KOPT-K1 (cell line): ENCODE measurements around the gene WTAP.
A peak's percentile ranks its signal among the peaks of the same experiment; 100 is the strongest.
"Not testable (repeated sequence)": the region's sequence is repeated elsewhere in the genome, so short reads cannot be mapped to it uniquely, and the experiment has no call there.

Experiments
- H3K27ac ChIP-seq: fragments of 200-600 bp; sonication (generic); 2 replicates; pipeline ENCODE4 v1.5.1; 2016; ENCODE audit warnings: antibody characterized with exemption, mild to moderate bottlenecking, low read depth, low read length; ENCODE audit not compliant: poor library complexity, severe bottlenecking
- H3K36me3 ChIP-seq: fragments of 200-600 bp; sonication (generic); 2 replicates; pipeline ENCODE4 v1.5.1; 2017; ENCODE audit warnings: antibody characterized with exemption, mild to moderate bottlenecking, low read length, moderate library complexity; ENCODE audit not compliant: insufficient read depth
- H3K9me3 ChIP-seq: fragments of 200-600 bp; sonication (generic); 2 replicates; pipeline ENCODE4 v1.5.1; 2017; ENCODE audit warnings: antibody characterized with exemption, low read length, mild to moderate bottlenecking; ENCODE audit not compliant: insufficient read depth, poor library complexity, severe bottlenecking

Gene WTAP

DNA sequence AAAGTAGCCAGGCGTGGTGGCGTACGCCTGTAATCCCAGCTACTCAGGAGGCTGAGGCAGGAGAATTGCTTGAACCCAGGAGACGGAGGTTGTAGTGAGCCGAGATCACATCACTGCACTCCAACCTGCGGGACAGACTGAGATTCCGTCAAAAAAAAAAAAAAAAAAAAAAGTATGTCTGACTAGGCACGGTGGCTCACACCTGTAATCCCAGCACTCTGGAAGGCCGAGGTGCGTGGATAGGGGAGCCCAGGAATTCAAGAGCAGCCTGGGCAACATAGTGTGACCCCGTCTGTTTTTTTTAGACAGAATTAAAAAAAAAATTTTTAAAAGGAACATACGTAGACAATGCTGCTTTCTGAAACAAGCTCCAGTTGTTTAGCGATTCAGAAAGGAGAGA, 37.2 kb upstream of the WTAP start:
- peaks cover 53% of the 10 kb centered on the region for H3K36me3 ChIP-seq
- not testable (repeated sequence) for H3K9me3 ChIP-seq, H3K27ac ChIP-seq

DNA sequence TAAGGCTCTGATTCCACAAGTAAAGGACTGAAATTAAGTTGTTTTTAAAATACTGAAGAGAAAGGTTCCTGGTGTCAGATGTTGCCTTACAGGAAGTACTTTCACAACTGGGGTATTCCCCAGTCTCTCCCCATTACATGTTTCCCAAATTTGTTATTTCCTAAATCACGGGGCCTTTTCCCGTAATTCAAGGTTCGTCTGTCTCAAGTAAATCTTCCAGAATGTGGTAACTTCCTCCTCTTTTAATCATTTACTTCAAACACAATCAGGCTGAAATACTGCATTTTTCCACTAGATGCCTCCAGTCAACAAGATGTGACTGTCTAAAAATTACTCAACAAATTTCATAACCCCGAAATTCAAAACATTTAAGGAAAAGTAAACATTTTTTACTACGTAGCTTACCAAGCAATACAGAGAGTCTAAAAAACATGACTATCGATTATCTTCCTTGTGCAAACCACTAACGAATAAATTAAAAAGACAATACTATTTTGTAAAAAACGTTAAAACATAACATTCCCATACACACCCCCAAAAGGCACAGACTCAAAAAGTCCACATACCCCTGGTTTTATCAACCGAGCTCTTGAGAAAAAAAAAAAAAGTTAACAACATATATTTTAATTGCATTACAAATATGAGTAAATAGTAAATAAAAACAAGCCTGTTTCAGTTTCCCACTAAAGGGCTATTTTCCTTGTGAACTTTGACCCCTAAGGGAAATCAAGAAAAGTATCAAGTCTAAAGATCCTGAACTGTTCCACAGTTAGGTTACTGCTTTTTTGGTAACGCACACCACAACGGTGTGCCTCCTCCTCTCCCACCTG, 36.0 kb upstream of the WTAP start:
- peaks cover 41% of the 10 kb centered on the region for H3K36me3 ChIP-seq
- H3K27ac ChIP-seq: peak overlapping the region; percentile 74
- no peaks in the 10 kb centered on the region for H3K9me3 ChIP-seq

DNA sequence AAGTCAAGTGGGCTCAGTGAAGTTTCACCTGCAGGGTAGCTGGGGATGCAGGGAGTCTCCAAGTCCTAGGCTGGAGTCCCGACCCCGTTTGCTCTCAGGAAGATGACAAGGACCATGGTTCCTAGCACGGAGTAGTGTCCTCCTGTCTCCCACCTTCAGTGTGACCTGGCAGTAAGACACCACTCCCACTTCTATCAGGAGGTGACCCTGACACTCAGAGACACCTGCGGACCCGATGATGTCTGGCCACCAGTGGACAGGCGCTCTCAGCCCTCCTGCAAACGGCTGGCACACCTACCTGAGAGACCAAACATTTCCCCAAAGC, 35.4 kb upstream of the WTAP start:
- Histone ChIP-seq H3K36me3 (peaks cover 35% of the 10 kb centered on the region), H3K27ac (peak overlapping the region; percentile 74)

DNA sequence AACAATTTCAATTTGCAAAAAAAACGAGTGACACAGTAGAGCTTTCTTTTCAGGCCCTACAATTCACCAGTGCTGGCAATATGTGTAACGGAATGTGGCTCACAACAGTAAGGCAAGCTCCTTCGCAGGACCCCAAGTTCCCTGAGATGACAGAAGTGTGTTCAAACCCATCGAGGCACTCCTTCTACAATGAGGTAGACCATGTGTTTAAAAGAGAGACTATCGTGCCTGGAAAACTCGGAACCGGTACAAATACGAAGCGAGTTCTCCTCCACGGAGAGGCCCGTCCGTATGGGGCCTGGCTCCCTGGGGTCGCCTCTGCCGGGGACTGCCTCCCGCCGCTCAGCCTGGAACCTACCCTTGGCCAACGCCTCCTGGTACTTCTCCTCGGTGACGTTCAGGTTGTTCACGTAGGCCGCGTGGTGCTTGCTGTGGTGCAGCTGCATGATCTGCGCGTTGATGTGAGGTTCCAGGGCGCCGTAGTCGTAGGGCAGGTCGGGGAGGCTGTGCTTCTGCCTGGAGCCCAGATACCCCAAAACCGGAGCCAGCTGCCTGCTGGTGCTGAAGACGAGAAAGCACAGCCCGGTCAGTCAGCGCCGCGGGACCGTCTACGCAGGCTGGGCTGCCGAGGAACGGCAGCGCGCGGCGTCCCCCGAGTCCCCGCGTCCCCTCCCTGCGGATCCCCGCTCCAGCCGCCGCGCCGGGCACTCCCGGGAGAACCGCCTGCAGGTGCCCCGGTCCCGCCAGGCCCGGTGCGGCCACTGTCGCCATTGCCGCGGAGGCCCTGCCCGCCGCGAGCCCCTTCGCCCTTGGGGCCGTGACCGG, 34.8 kb upstream of the WTAP start:
- H3K27ac ChIP-seq: peak overlapping the region; percentile 74
- peaks cover 30% of the 10 kb centered on the region for H3K36me3 ChIP-seq
- no peaks in the 10 kb centered on the region for H3K9me3 ChIP-seq

More for the DNA sequence above, 35.4 kb upstream of the WTAP start:
- no peaks in the 10 kb centered on the region for H3K9me3 ChIP-seq

DNA sequence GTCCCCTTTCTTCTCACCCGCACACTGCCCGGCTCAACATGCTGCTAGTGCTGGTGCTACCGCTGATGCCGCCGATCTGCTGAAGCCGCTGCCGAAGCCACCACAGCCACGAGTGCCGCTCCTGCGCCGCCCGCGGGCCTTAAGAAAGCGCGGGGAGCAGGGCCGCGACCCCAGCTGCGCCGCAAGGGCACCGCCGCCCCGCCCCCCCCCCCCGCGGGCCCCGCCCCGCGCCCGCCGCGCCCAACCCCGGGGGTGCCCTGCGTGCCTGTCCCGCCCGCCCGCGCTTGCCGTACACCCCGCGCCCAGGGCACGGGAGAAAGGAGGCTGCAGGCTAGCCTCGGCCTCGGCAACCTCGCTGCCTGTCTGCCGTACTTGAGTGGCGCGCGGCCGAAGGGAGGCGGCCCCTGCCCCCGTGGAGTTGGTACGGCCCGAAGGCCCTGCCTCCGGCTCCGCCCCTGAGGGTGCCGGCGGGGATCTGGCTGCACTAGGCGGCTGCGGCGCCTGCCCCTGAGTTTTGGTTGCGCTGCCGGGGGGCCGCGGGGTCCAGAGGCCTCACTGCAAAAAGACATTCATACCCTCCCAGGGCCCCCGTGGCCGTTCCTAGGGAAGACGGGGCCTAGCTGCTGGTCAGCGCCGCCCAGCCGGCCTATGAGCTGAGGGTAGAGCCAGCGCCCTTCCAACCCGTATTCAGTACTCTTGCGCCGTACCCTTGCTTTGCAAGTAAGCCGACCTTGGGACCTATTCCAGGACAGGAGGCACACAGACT, 34.0 kb upstream of the WTAP start, which contains the start of gene SOD2:
TSS of gene SOD2 (minus strand) at position 114 of the 766 bp plus-strand sequence. CDS start at position 40, 74 bp downstream.
- H3K9me3 ChIP-seq: no peaks in the 10 kb centered on the region
- peak within 1 kb of the TSS; percentile 74 for H3K27ac ChIP-seq
- H3K36me3 ChIP-seq: peaks cover 22% of the 10 kb centered on the region

DNA sequence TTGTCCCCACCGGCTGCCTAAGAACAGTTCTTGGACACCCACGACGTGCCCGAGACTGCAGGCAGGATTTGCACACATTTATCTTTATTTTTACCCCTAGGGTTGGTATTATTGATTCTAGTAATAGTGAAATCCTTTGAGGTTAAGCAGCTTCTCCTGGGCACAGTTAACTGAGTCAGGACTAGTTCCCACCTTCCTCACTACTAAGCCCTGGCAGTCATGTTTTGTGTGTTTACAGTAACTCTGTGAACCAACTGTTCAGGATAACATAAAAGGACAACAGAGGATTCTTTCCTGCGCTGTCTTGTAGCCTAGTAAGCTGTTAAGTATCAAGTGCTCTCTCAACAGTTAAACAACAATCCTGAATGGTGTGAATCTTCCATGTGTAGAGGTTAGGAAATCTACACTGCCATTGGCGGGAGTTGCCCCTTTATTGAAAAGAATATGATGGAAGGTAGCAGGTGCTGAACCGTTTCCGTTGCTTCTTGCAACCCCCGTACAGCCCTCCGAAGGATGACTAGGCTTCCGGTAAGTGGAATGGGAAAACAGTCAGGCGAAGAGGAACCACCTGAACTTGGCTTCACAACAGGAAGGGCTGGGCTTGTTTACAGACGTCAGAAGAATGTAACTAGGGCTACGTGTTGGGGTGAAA, 33.3 kb upstream of the WTAP start:
- Histone ChIP-seq H3K36me3 (peaks cover 14% of the 10 kb centered on the region), H3K27ac (peak overlapping the region; percentile 74), H3K9me3 (no peaks in the 10 kb centered on the region)

DNA sequence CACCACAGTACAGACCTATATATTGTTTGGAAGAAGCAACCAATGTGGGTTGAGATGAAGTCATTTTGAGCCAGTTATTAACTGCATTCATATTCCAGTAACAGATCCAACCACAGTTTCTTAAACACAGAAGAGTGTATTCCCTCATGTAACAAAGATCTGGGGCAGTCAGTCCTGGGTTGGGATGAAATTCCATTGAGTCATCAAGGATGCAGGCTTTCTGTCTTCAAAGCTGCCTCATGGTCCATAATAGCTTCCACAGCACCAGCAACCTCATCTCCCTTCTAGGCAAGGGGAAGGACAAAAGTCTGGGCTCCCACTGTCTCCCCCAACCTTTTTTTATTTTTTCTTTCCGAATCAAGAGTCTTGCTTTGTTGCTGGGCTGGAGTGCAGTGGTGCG, 31.3 kb upstream of the WTAP start:
- Histone ChIP-seq H3K27ac (no peak overlapping the region), H3K36me3 (no peaks in the 10 kb centered on the region), H3K9me3 (no peaks in the 10 kb centered on the region)

DNA sequence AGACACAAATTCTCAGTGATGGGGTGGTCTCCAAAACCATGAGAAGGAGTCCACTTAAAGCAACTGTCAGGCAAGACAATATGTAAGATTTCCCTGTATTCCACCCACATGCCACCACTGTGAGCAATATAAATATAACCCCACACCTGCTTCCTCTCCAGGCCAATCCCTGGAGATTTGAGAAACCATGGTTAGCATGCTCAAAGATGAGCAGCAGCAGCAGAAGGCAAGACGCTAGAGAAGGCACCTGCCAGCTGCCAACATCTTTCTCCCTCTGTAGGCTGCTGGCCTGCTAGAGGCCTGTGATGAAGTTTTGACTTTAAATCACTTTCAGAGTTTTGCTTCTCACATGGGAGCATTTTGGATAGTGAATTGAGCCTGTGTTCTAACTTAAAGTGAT, 26.3 kb upstream of the WTAP start:
- Histone ChIP-seq H3K36me3 (no peaks in the 10 kb centered on the region), H3K27ac (no peak overlapping the region), H3K9me3 (no peaks in the 10 kb centered on the region)

DNA sequence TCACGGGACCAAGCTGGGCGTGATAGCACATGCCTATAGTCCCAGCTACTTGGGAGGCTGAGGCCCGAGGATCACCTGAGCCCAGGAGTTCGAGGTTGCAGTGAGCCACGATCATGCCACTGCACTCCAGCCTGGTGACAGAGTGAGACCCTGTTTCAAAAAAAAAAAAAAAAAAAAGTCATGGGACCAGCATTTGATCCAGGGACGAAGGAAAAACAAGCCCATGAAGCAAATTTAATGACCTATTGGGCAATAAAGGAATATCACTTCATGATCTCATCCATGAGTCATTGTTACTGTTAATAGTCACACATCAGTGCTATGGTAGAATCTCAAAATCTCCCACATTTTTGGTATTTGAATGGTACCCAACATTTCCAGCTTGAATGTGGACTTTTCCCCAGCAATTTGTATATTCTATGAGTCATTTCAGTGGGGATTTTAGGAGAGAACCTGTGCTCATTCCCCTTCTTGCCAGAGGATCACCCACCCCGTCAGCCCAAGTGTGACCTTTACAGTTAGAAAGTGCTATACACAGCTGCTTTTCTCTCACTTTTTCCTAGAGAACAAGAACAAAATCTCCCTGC, 25.8 kb upstream of the WTAP start:
- H3K9me3 ChIP-seq: no peaks in the 10 kb centered on the region
- H3K27ac ChIP-seq: no peak overlapping the region
- H3K36me3 ChIP-seq: no peaks in the 10 kb centered on the region

DNA sequence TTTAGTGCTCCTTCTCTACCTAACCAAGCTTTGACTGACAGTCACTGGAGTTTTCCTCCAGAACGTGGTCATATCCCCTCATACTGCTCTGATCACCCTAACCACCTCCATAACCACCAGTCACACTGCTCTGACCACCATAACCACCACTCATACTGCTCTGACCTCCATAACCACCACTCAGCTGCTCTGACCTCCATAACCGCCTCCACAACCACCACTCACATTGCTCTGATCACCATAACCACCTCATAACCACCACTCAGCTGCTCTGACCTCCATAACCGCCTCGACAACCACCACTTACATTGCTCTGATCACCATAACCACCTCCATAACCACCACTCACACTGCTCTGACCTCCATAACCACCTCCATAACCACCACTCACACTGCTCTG, 16.7 kb upstream of the WTAP start:
- H3K9me3 ChIP-seq, H3K27ac ChIP-seq, H3K36me3 ChIP-seq: not testable (repeated sequence)

DNA sequence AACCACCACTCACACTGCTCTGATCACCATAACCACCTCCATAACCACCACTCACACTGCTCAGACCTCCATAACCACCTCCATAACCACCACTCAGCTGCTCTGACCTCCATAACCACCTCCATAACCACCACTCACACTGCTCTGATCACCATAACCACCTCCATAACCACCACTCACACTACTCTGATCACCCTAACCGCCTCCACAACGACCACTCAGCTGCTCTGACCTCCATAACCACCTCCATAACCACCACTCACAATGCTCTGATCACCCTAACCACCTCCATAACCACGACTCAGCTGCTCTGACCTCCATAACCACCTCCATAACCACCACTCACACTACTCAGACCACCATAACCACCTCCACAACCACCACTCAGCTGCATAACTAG, 14.9 kb upstream of the WTAP start:
- not testable (repeated sequence) for H3K27ac ChIP-seq, H3K36me3 ChIP-seq, H3K9me3 ChIP-seq

DNA sequence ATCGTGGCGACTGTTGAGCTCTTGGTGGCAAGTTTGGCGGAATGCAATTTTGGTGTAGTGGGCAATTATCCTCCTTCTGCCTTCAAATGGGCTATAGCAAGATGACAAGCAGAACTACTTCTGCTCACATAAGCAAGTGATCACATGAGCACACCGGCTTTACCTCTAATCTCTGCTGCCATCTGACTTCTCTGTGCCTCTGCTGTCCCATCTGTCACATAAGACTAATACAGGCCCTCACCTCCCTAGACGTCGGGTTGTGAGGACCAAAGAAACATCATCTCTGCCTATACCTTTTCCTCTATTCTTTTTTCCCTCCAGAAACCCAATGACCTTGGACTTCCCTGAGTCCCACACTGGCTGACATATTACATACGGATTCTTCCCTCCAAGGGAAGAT, 13.3 kb upstream of the WTAP start:
- Histone ChIP-seq H3K36me3 (no peaks in the 10 kb centered on the region), H3K27ac (no peak overlapping the region), H3K9me3 (no peaks in the 10 kb centered on the region)

DNA sequence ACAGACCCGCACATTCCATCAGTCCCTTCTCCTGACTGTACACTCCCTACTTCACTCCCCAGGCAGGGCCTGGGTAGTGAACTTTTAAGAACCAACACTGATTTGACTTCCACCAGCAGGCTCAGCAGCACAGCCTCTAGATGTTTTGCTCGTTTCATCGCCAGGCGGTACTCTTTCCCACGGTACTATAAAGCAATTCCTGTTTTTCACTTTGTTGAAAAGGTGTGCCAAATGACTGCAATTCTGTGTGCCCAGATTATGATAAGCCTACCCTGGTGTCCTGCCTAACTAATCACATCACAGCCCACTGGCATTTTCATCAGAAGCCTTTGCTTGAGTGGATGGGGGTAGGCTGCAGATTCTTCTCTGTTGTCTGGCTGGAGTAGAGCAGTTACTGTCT, 12.9 kb upstream of the WTAP start:
- H3K9me3 ChIP-seq: no peaks in the 10 kb centered on the region
- no peak overlapping the region for H3K27ac ChIP-seq
- no peaks in the 10 kb centered on the region for H3K36me3 ChIP-seq

DNA sequence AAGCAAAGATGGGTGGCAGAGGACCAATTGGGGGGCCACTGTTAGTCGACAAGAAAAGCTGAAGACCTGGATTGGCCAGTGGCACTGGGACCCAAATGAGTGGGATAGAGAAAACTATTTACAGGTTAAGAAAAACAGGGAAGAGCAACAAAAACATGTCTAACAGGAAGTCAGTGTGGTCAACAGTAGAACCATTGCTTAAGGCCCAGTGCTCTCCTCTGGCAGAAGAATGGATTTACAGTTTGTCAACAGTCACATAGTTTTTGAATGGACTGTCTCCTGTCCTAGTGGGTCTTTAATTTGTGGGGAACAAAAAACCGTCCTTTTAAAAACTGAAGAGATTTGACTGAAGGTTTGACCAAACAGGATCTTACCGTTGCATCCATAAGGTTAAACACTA, 12.1 kb upstream of the WTAP start:
- H3K36me3 ChIP-seq: no peaks in the 10 kb centered on the region
- H3K9me3 ChIP-seq: no peaks in the 10 kb centered on the region
- H3K27ac ChIP-seq: no peak overlapping the region
